ENCODE results near the gene PIGH.
"Not testable (repeated sequence)": the region's sequence is repeated elsewhere in the genome, so short reads cannot be mapped to it uniquely, and the experiment has no call there.

PIGH gene

GRCh38 chr14:67610491-67610890 lies 10.4 kb upstream of the PIGH start:
- Histone ChIP-seq H3K9me3 (ENCODE audit: control insufficient read depth, low read length) (no peaks in the 10 kb centered on the region), H3K4me1 (ENCODE audit: control insufficient read depth, insufficient read depth, low read length, poor library complexity, severe bottlenecking) (no peaks in the 10 kb centered on the region), H3K4me3 (ENCODE audit: insufficient read depth, low read depth, low read length, poor library complexity, severe bottlenecking) (no peak overlapping the region), H3K36me3 (ENCODE audit: control insufficient read depth, insufficient read depth, low read length) (no peaks in the 10 kb centered on the region), H3K27ac (ENCODE audit: insufficient read depth, low read length, poor library complexity, severe bottlenecking) (no peak overlapping the region), H3K27me3 (replicated peaks; ENCODE audit: control insufficient read depth, insufficient read depth, low read length, poor library complexity, severe bottlenecking) (no peaks in the 10 kb centered on the region)
- DNase-seq, result no peak

- no peaks in the 10 kb centered on the region for H3K4me1 ChIP-seq (ENCODE audit: control insufficient read depth, insufficient read depth, low read length, poor library complexity, severe bottlenecking)
- no peak overlapping the region for H3K27ac ChIP-seq (ENCODE audit: insufficient read depth, low read length, poor library complexity, severe bottlenecking)
- DNase-seq, result no peak
- no peaks in the 10 kb centered on the region for H3K9me3 ChIP-seq (ENCODE audit: control insufficient read depth, low read length)
- no peaks in the 10 kb centered on the region for H3K27me3 ChIP-seq (replicated peaks; ENCODE audit: control insufficient read depth, insufficient read depth, low read length, poor library complexity, severe bottlenecking)
- no peak overlapping the region for H3K4me3 ChIP-seq (ENCODE audit: insufficient read depth, low read depth, low read length, poor library complexity, severe bottlenecking)
- H3K36me3 ChIP-seq (ENCODE audit: control insufficient read depth, insufficient read depth, low read length), result no peaks in the 10 kb centered on the region
Measured at GRCh38 chr14:67609642-67610310, 9.7 kb upstream of the PIGH start.

DNA sequence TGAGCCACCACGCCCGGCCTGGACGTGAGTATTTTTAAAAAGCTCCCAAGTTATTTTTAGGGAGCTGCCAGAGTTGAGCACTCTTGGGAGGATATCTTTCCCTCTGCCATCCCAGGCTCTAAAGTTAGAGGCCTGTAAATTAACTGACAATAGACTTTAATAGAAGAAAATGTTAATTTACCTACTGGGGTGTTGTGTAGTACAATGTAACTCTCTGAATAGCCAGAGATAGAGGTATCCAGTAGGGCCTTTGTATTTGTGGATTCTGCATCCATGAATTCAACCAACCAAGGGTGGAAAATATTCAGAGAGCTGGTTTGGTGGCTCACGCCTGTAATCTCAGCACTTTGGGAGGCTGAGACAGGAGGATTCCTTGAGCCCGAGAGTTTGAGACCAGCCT lies 7.6 kb upstream of the PIGH start:
- Histone ChIP-seq H3K27me3 (replicated peaks; ENCODE audit: control insufficient read depth, insufficient read depth, low read length, poor library complexity, severe bottlenecking) (no peaks in the 10 kb centered on the region), H3K9me3 (ENCODE audit: control insufficient read depth, low read length) (no peaks in the 10 kb centered on the region), H3K4me3 (ENCODE audit: insufficient read depth, low read depth, low read length, poor library complexity, severe bottlenecking) (no peak overlapping the region), H3K27ac (ENCODE audit: insufficient read depth, low read length, poor library complexity, severe bottlenecking) (no peak overlapping the region), H3K4me1 (ENCODE audit: control insufficient read depth, insufficient read depth, low read length, poor library complexity, severe bottlenecking) (no peaks in the 10 kb centered on the region), H3K36me3 (ENCODE audit: control insufficient read depth, insufficient read depth, low read length) (no peaks in the 10 kb centered on the region)
- no peak for DNase-seq

GRCh38 chr14:67602995-67603545 lies 3.0 kb upstream of the PIGH start:
- no peak for DNase-seq
- H3K27me3 ChIP-seq (replicated peaks; ENCODE audit: control insufficient read depth, insufficient read depth, low read length, poor library complexity, severe bottlenecking), result no peaks in the 10 kb centered on the region
- H3K27ac ChIP-seq (ENCODE audit: insufficient read depth, low read length, poor library complexity, severe bottlenecking), result no peak overlapping the region
- H3K9me3 ChIP-seq (ENCODE audit: control insufficient read depth, low read length), result no peaks in the 10 kb centered on the region
- H3K36me3 ChIP-seq (ENCODE audit: control insufficient read depth, insufficient read depth, low read length), result no peaks in the 10 kb centered on the region
- peaks cover 12% of the 10 kb centered on the region for H3K4me1 ChIP-seq (ENCODE audit: control insufficient read depth, insufficient read depth, low read length, poor library complexity, severe bottlenecking)
- no peak overlapping the region for H3K4me3 ChIP-seq (ENCODE audit: insufficient read depth, low read depth, low read length, poor library complexity, severe bottlenecking)

- Histone ChIP-seq H3K9me3 (ENCODE audit: control insufficient read depth, low read length) (no peaks in the 10 kb centered on the region), H3K4me3 (ENCODE audit: insufficient read depth, low read depth, low read length, poor library complexity, severe bottlenecking) (no peak overlapping the region), H3K36me3 (ENCODE audit: control insufficient read depth, insufficient read depth, low read length) (no peaks in the 10 kb centered on the region), H3K27me3 (replicated peaks; ENCODE audit: control insufficient read depth, insufficient read depth, low read length, poor library complexity, severe bottlenecking) (no peaks in the 10 kb centered on the region), H3K27ac (ENCODE audit: insufficient read depth, low read length, poor library complexity, severe bottlenecking) (no peak overlapping the region), H3K4me1 (ENCODE audit: control insufficient read depth, insufficient read depth, low read length, poor library complexity, severe bottlenecking) (peaks cover 16% of the 10 kb centered on the region)
- DNase-seq, result no peak
Measured at GRCh38 chr14:67602076-67602475, 2.0 kb upstream of the PIGH start.

GRCh38 chr14:67600562-67600974 lies 500 bp upstream of the PIGH start:
- not testable (repeated sequence) for H3K36me3 ChIP-seq (ENCODE audit: control insufficient read depth, insufficient read depth, low read length); H3K27me3 ChIP-seq (replicated peaks; ENCODE audit: control insufficient read depth, insufficient read depth, low read length, poor library complexity, severe bottlenecking); H3K9me3 ChIP-seq (ENCODE audit: control insufficient read depth, low read length); DNase-seq
- Histone ChIP-seq H3K4me1 (ENCODE audit: control insufficient read depth, insufficient read depth, low read length, poor library complexity, severe bottlenecking) (peaks cover 16% of the 10 kb centered on the region), H3K27ac (ENCODE audit: insufficient read depth, low read length, poor library complexity, severe bottlenecking) (peak overlapping the region; percentile 65), H3K4me3 (ENCODE audit: insufficient read depth, low read depth, low read length, poor library complexity, severe bottlenecking) (peak overlapping the region; percentile 87)

GRCh38 chr14:67595392-67595791 lies 4.7 kb downstream of the PIGH start:
- Histone ChIP-seq H3K27me3 (replicated peaks; ENCODE audit: control insufficient read depth, insufficient read depth, low read length, poor library complexity, severe bottlenecking) (no peaks in the 10 kb centered on the region), H3K27ac (ENCODE audit: insufficient read depth, low read length, poor library complexity, severe bottlenecking) (no peak overlapping the region), H3K4me3 (ENCODE audit: insufficient read depth, low read depth, low read length, poor library complexity, severe bottlenecking) (no peak overlapping the region), H3K9me3 (ENCODE audit: control insufficient read depth, low read length) (no peaks in the 10 kb centered on the region), H3K36me3 (ENCODE audit: control insufficient read depth, insufficient read depth, low read length) (peaks cover 16% of the 10 kb centered on the region), H3K4me1 (ENCODE audit: control insufficient read depth, insufficient read depth, low read length, poor library complexity, severe bottlenecking) (peaks cover 16% of the 10 kb centered on the region)
- DNase-seq, result no peak

GRCh38 chr14:67593650-67594049 lies 6.4 kb downstream of the PIGH start:
- not testable (repeated sequence) for H3K27me3 ChIP-seq (replicated peaks; ENCODE audit: control insufficient read depth, insufficient read depth, low read length, poor library complexity, severe bottlenecking); DNase-seq; H3K4me3 ChIP-seq (ENCODE audit: insufficient read depth, low read depth, low read length, poor library complexity, severe bottlenecking); H3K9me3 ChIP-seq (ENCODE audit: control insufficient read depth, low read length); H3K4me1 ChIP-seq (ENCODE audit: control insufficient read depth, insufficient read depth, low read length, poor library complexity, severe bottlenecking); H3K27ac ChIP-seq (ENCODE audit: insufficient read depth, low read length, poor library complexity, severe bottlenecking)
- peaks cover 29% of the 10 kb centered on the region for H3K36me3 ChIP-seq (ENCODE audit: control insufficient read depth, insufficient read depth, low read length)

- peaks cover 37% of the 10 kb centered on the region for H3K36me3 ChIP-seq (ENCODE audit: control insufficient read depth, insufficient read depth, low read length)
- no peak overlapping the region for H3K27ac ChIP-seq (ENCODE audit: insufficient read depth, low read length, poor library complexity, severe bottlenecking)
- H3K4me3 ChIP-seq (ENCODE audit: insufficient read depth, low read depth, low read length, poor library complexity, severe bottlenecking), result no peak overlapping the region
- DNase-seq, result no peak
- no peaks in the 10 kb centered on the region for H3K9me3 ChIP-seq (ENCODE audit: control insufficient read depth, low read length)
- no peaks in the 10 kb centered on the region for H3K27me3 ChIP-seq (replicated peaks; ENCODE audit: control insufficient read depth, insufficient read depth, low read length, poor library complexity, severe bottlenecking)
- no peaks in the 10 kb centered on the region for H3K4me1 ChIP-seq (ENCODE audit: control insufficient read depth, insufficient read depth, low read length, poor library complexity, severe bottlenecking)
Measured at GRCh38 chr14:67589204-67589770, 10.8 kb downstream of the PIGH start.

DNA sequence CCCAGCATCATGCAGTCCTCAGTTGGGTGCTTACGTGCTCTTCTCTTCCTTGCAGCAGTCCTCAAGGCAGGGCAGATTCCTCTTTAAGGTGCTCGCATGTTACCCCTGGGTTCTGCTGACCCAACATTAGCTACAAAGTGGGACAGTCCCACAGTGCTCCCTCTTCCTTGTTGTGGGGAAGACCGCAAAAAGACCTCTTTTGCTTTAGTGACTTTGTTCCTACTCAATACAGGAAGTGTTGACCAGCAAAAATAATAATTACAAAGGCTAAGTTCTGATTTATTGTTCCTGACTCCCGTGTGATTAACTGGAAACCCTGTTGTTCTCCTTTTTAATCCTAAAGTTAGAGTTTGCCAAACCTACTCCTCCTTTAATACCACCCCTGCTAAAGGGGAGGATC lies 13.7 kb downstream of the PIGH start:
- H3K9me3 ChIP-seq (ENCODE audit: control insufficient read depth, low read length), result no peaks in the 10 kb centered on the region
- no peaks in the 10 kb centered on the region for H3K27me3 ChIP-seq (replicated peaks; ENCODE audit: control insufficient read depth, insufficient read depth, low read length, poor library complexity, severe bottlenecking)
- no peak overlapping the region for H3K4me3 ChIP-seq (ENCODE audit: insufficient read depth, low read depth, low read length, poor library complexity, severe bottlenecking)
- H3K4me1 ChIP-seq (ENCODE audit: control insufficient read depth, insufficient read depth, low read length, poor library complexity, severe bottlenecking), result no peaks in the 10 kb centered on the region
- no peak for DNase-seq
- no peak overlapping the region for H3K27ac ChIP-seq (ENCODE audit: insufficient read depth, low read length, poor library complexity, severe bottlenecking)
- H3K36me3 ChIP-seq (ENCODE audit: control insufficient read depth, insufficient read depth, low read length), result peaks cover 28% of the 10 kb centered on the region
